ENCODE results near the gene GGTA1. TPM values are rescaled to one million over a fixed set of nuclear protein-coding genes. Genes with fewer than 3 reads are reported as not detected.

GGTA1 gene
- polyA plus RNA-seq, 3 donors = 4.3 to 5.7 (median 4.3) TPM

DNA sequence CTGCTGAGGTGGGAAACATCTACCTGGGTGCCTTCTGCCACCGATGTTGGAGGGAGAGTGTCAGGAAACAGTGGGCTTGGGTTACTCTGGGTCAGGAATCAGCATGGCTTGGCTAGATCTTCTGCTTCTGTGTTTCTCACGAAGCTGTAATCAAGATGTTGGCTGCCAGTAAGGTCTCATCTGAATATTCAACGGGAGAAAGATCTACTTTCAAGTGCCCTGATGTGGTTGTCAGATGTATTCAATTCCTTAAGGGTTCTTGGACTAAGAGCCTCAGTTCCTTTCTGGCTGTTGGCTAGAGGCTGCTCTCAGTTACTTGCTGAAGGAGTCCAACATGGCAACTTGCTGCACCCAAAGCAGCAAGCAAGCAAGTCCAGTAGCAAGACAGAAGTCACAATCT is 87.7 kb downstream of the GGTA1 start:
- no peak for DNase-seq

DNA sequence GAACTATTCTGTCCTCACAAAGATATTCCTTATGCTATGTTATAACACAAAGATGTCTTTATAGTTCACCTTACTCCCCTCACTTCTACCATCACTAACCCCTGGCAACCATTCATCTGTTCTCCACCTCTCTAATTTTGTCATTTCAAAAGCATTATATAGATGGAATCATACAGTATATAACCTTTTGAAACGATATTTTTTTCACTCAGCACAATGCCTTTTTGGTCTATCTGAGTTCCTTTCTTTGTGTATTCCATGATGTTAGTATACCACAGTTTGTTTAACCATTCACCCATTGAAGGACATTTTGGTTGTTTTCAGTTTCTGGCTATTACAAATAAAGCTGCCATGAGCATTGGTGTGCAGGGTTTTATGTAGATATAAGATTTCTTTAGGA is 93.7 kb downstream of the GGTA1 start:
- no peak for DNase-seq

Other genes with a start within 250 kb of the GGTA1 start
- 100 to 1,000 TPM; 147 to 225 (median 173) TPM for gene GSN, start 231.7 kb downstream of the GGTA1 start, polyA plus RNA-seq (ENCODE audit: insufficient read length in 3 of 3)
- 10 to 100 TPM; 70.9 to 81.7 (median 74.5) TPM for gene STOM, start 129.6 kb downstream of the GGTA1 start, polyA plus RNA-seq (ENCODE audit: insufficient read length in 3 of 3)
- gene DAB2IP, start 151.8 kb upstream of the GGTA1 start, polyA plus RNA-seq (ENCODE audit: insufficient read length in 3 of 3) = 10 to 100 TPM; 40.0 to 49.1 (median 48.2) TPM

Measured in renal pelvis (tissue), 4 donors.